Measurements from ENCODE around the gene KRTAP10-7. TPM values are rescaled to one million over a fixed set of nuclear protein-coding genes. Genes with fewer than 3 reads are reported as not detected.

Gene KRTAP10-7
- total RNA-seq, 1 experiment from 2014 or later: not detected

DNA sequence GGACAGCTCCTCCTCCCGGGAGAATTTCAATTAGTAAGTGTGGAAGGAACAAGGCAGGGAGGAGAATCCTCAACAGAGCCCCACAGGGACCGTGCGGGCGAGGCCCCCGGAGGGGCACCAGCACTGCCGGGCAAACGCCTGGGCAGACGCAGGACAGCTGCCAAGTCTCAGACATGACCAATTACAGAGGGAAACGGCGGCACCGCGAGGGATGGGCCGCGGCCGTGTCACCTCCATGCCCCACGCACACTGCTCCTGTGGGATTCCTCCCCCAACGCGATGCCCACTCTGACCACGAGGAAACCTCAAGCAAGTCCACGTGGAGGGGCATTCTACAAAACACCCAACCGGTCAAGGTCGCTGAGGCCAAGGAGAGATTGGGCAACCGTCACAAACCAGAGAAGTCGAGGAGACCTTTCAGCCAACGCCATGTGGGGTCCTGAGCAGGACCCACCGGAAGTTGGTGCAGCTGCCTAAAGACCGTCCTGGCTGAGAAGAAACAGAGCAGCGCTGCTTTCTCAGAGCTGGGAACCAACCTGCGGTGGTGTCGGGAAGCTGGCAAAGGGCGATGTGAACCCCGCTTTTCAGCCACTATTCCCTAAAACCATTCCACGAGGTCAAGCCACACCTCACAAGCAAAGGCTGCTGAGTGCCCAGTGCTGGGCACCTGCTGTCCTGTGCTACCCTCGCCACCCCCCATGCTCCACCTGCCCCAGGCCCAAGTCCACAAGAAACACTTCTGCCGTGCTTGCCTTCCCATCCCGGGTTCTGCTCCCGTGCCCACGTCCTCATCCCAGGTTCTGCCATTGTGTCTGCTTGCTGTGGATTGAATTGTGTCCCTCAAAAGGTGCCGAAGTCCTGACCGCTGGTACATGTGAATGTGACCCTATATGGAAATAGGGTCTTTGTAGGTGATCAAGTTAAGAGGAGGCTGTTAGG lies 28.3 kb upstream of the KRTAP10-7 start:
- H3K27me3 ChIP-seq (ENCODE audit: insufficient read depth, low read length): no peaks in the 10 kb centered on the region
- no peak overlapping the region for H3K9ac ChIP-seq (ENCODE audit: extremely low read depth, insufficient read length, low read length)
- H2AFZ ChIP-seq (ENCODE audit: low read length): no peak overlapping the region
- no peak overlapping the region for H2BK15ac ChIP-seq (ENCODE audit: low read depth, low read length)
- Mint-ChIP-seq H3K4me1 (peaks cover 5 to 12% of the 10 kb centered on the region in 2 experiments), H3K36me3 (ENCODE audit: insufficient read depth in 1 of 3, low read depth in 3 of 3) (peaks cover 3 to 28% (median 8%) of the 10 kb centered on the region in 3 experiments; a peak in 5 of 7 replicates), H3K4me3 (no peak overlapping the region), H3K9me3 (peaks cover 25 to 29% of the 10 kb centered on the region in 2 experiments), H3K27ac (peak overlapping the region in 1 of 3 experiments; percentile 90; a peak in 4 of 7 replicates), H3K27me3 (ENCODE audit: low read depth) (peaks cover 23% of the 10 kb centered on the region)
- H4K8ac ChIP-seq (replicated peaks; ENCODE audit: insufficient read length, low read depth, low read length): no peak overlapping the region
- no peak overlapping the region; the same call in 1 of the 2 replicates for H3K14ac ChIP-seq (ENCODE audit: insufficient read depth, low read length)
- no peaks in the 10 kb centered on the region for H4K20me1 ChIP-seq (ENCODE audit: control insufficient read depth, insufficient read depth, insufficient read length)
- H3K9me3 ChIP-seq (ENCODE audit: control insufficient read depth, low read depth, low read length): no peaks in the 10 kb centered on the region
- H3T11ph ChIP-seq (ENCODE audit: low read length): no peak overlapping the region
- no peak overlapping the region for H3K18ac ChIP-seq (ENCODE audit: insufficient read length, low read depth, low read length)
- no peaks in the 10 kb centered on the region for H3K79me2 ChIP-seq (ENCODE audit: insufficient read depth, low read length)
- H2BK20ac ChIP-seq (ENCODE audit: low read depth, low read length, poor library complexity, severe bottlenecking): no peak overlapping the region
- no peak overlapping the region for H2AK5ac ChIP-seq (ENCODE audit: insufficient read length, low read length)
- DNase-seq: no peak
- no peak overlapping the region for H4K91ac ChIP-seq (ENCODE audit: insufficient read length, low read depth, low read length)
- H3K79me1 ChIP-seq (ENCODE audit: insufficient read depth, low read depth, low read length, poor library complexity, severe bottlenecking): no peaks in the 10 kb centered on the region
- H3K27ac ChIP-seq (ENCODE audit: insufficient read length, low read depth, low read length): no peak overlapping the region
- H3K4me2 ChIP-seq (ENCODE audit: insufficient read depth, insufficient read length, low read length): no peak overlapping the region
- TF ChIP-seq, protein P1, sequence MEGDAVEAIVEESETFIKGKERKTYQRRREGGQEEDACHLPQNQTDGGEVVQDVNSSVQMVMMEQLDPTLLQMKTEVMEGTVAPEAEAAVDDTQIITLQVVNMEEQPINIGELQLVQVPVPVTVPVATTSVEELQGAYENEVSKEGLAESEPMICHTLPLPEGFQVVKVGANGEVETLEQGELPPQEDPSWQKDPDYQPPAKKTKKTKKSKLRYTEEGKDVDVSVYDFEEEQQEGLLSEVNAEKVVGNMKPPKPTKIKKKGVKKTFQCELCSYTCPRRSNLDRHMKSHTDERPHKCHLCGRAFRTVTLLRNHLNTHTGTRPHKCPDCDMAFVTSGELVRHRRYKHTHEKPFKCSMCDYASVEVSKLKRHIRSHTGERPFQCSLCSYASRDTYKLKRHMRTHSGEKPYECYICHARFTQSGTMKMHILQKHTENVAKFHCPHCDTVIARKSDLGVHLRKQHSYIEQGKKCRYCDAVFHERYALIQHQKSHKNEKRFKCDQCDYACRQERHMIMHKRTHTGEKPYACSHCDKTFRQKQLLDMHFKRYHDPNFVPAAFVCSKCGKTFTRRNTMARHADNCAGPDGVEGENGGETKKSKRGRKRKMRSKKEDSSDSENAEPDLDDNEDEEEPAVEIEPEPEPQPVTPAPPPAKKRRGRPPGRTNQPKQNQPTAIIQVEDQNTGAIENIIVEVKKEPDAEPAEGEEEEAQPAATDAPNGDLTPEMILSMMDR (conservative IDR thresholded peaks at IDR 0.05): no peak
- no peak overlapping the region for H2BK5ac ChIP-seq (ENCODE audit: insufficient read length, low read length)
- no peak overlapping the region for H3K56ac ChIP-seq (ENCODE audit: insufficient read length, low read depth, low read length)
- H3K4ac ChIP-seq (ENCODE audit: low read depth, low read length): no peak overlapping the region
- WGBS (ENCODE audit: extremely low coverage, insufficient read length, low lambda C conversion rate): no CpG with 5 or more reads among the region's 40 CpGs
- no peak overlapping the region for H3K23ac ChIP-seq (ENCODE audit: insufficient read length, low read depth, low read length)
- H3K4me1 ChIP-seq (ENCODE audit: insufficient read depth, low read length): no peaks in the 10 kb centered on the region
- no peak overlapping the region for H2BK120ac ChIP-seq (ENCODE audit: low read depth, low read length, poor library complexity, severe bottlenecking)
- H4K5ac ChIP-seq (ENCODE audit: insufficient read length, low read depth, low read length): no peak overlapping the region
- H3K23me2 ChIP-seq (ENCODE audit: insufficient read length, low read depth, low read length, poor library complexity, severe bottlenecking): no peaks in the 10 kb centered on the region
- no peak overlapping the region for H2BK12ac ChIP-seq (ENCODE audit: insufficient read length, low read depth, low read length)

All from H9 (cell line).